MV-4-11 (cell line): Measurements from ENCODE around the gene EVPLL.
"Not testable (repeated sequence)": the region's sequence is repeated elsewhere in the genome, so short reads cannot be mapped to it uniquely, and the experiment has no call there.

Experiments
- DNase-seq: peaks from one replicate; lab custom pipeline; 2025; lab: John Stamatoyannopoulos, UW

EVPLL gene

DNA sequence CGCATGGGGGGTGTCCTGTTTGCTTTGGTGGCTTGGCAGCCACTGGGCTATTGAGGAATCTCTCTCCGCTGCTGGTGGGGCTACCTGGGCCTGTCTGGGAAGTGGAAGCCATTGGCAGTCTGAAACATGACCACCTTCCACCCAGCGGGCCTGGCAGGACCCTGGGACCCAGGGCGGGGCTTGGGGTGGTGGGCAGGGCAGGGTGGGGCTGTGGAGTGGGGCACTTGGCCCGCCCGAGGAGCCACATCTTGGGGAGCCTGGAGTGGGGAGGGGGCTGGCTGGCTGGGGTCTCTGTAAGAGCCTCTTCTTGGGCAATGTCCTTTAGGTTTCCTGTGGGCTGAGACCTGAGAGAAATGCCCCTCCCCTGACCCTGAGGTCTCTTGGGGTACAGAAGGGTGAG lies 48.0 kb downstream of the EVPLL start:
- DNase-seq: not testable (repeated sequence)

DNA sequence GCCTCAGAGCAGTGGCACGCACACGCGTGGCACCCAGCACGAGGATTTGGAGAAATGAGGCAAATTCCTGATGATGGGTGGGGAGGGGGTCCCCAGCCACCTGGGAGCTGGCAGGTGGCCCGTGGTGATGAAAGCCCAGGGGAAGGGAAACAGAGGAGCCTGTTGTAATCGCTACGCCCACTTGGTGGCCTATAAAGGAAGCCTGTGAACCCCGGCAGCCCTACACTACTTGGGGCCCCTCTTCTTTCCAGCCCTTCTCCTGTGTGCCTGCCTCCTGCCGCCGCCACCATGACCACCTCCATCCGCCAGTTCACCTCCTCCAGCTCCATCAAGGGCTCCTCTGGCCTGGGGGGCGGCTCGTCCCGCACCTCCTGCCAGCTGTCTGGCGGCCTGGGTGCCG lies 49.1 kb downstream of the EVPLL start:
- DNase-seq: not testable (repeated sequence)

GRCh38 chr17:18432206-18432605 lies 54.6 kb downstream of the EVPLL start:
- not testable (repeated sequence) for DNase-seq
